HCT116 (cell line): ENCODE measurements around the gene DNMT3A. TPM values are rescaled to one million over a fixed set of nuclear protein-coding genes. Genes with fewer than 3 reads are reported as not detected.

Experiments
- ATAC-seq: fragments of 200-7000 bp; cut with Tn5 transposase; 2 replicates; pipeline ENCODE4 v1.9.1; 2020; ENCODE audit warnings: mild to moderate bottlenecking, moderate library complexity
- BruUV-seq: library from RNA; stranded (reverse); fragments of 400-500 nt; replicated peaks from 2 replicates; lab custom pipeline; 2021; lab: Mats Ljungman, UMichigan
- CTCF ChIA-PET: fragments of 300-600 bp; sonication (Branson Sonifier 250); formaldehyde crosslinking; loops from one replicate; lab custom pipeline; 2021; ENCODE audit warnings: antibody characterized with exemption; lab: Charles Lee
- POLR2A ChIA-PET: fragments of 300-600, 350-600 bp; sonication (Branson Sonifier 250); formaldehyde crosslinking; loops from one replicate; lab custom pipeline; 2021; ENCODE audit warnings: antibody characterized with exemption; lab: Charles Lee
- RAD21 ChIA-PET, 2 experiments: fragments of 300-600 bp; sonication (Branson Sonifier 250); formaldehyde crosslinking; loops; one replicate each; lab custom pipeline; 2023; ENCODE audit warnings: low total read pairs in 2 of 2; ENCODE audit not compliant: uncharacterized antibody in 2 of 2, unreplicated experiment in 2 of 2, low non-redundant PET in 1 of 2; lab: Charles Lee
- DNase-seq: peaks from one replicate; pipeline ENCODE4 v3.0.0-alpha.2; 2010; ENCODE audit warnings: low read depth, low spot score
- H2AFZ ChIP-seq: fragments of 200-600 bp; shearing (Covaris generic), sonication (generic); 2 replicates; pipeline ENCODE4 v1.6.1; 2017; ENCODE audit warnings: low read depth, mixed run types, mixed read lengths, antibody characterized with exemption, low read length; ENCODE audit not compliant: poor library complexity, severe bottlenecking
- H3K27ac ChIP-seq: 2 replicates; pipeline ENCODE4 v1.5.1; 2012; ENCODE audit warnings: low read depth, low read length
- H3K27me3 ChIP-seq: fragments of 200-600 bp; sonication (generic); 2 replicates; pipeline ENCODE4 v1.6.1; 2016; ENCODE audit warnings: mixed run types, low read length, mixed read lengths; ENCODE audit not compliant: insufficient read depth
- H3K36me3 ChIP-seq, 2 experiments: fragments of 200-500 bp in 1 of 2; fragments of 200-600 bp in 1 of 2; sonication (Bioruptor generic) in 1 of 2; sonication (generic) in 1 of 2; 2 replicates each; pipeline versions ENCODE4 v1.5.1 to v1.6.1; 2014 to 2016; ENCODE audit warnings: low read length in 2 of 2, inconsistent platforms in 1 of 2, mixed read lengths in 1 of 2, mixed run types in 1 of 2; ENCODE audit not compliant: insufficient read depth in 2 of 2, control insufficient read depth in 1 of 2
- H3K4me1 ChIP-seq, 2 experiments: fragments of 200-600 bp in 1 of 2; sonication (generic) in 1 of 2; 2 replicates each; pipeline versions ENCODE4 v1.5.1 to v1.6.1; 2012 to 2017; ENCODE audit warnings: low read length in 2 of 2, inconsistent platforms in 1 of 2, mild to moderate bottlenecking in 1 of 2, mixed read lengths in 1 of 2, mixed run types in 1 of 2, moderate library complexity in 1 of 2; ENCODE audit not compliant: insufficient read depth in 2 of 2, control insufficient read depth in 1 of 2
- H3K4me2 ChIP-seq: fragments of 200-600 bp; sonication (generic); 2 replicates; pipeline ENCODE4 v1.6.1; 2017; ENCODE audit warnings: mixed run types, low read length, mixed read lengths
- H3K4me3 ChIP-seq, 2 experiments: fragments of 200-600 bp in 1 of 2; sonication (generic) in 1 of 2; replicated peaks in 1 of 2; 2 replicates each; pipeline ENCODE4 v1.5.1; 2011 to 2016; ENCODE audit warnings: low read length in 2 of 2, control low read depth in 1 of 2, low read depth in 1 of 2, mild to moderate bottlenecking in 1 of 2, mixed read lengths in 1 of 2, mixed run types in 1 of 2
- H3K79me2 ChIP-seq: fragments of 200-600 bp; sonication (generic); 2 replicates; pipeline ENCODE4 v1.6.1; 2017; ENCODE audit warnings: mild to moderate bottlenecking, mixed run types, low read length, moderate library complexity, mixed read lengths; ENCODE audit not compliant: insufficient read depth
- H3K9ac ChIP-seq: fragments of 200-600 bp; sonication (generic); 2 replicates; pipeline ENCODE4 v1.6.1; 2016; ENCODE audit warnings: low read length, mixed read lengths
- H3K9me2 ChIP-seq: fragments of 200-600 bp; sonication (generic), shearing (Covaris generic); 2 replicates; pipeline ENCODE4 v1.6.1; 2017; ENCODE audit warnings: mixed run types, mild to moderate bottlenecking, moderate library complexity; ENCODE audit not compliant: insufficient read depth
- H3K9me3 ChIP-seq, 2 experiments: fragments of 200-500 bp in 1 of 2; fragments of 200-600 bp in 1 of 2; sonication (Bioruptor generic) in 1 of 2; sonication (generic) in 1 of 2; 2 replicates each; pipeline ENCODE4 v1.6.1; 2014 to 2017; ENCODE audit warnings: low read length in 2 of 2, mixed read lengths in 2 of 2, inconsistent platforms in 1 of 2, low read depth in 1 of 2, mild to moderate bottlenecking in 1 of 2, mixed run types in 1 of 2, moderate library complexity in 1 of 2; ENCODE audit not compliant: control insufficient read depth in 1 of 2, insufficient read depth in 1 of 2
- H4K20me1 ChIP-seq: fragments of 200-600 bp; sonication (generic), shearing (Covaris generic); 2 replicates; pipeline ENCODE4 v1.6.1; 2017; ENCODE audit warnings: mixed run types, mild to moderate bottlenecking, moderate library complexity; ENCODE audit not compliant: insufficient read depth
- CEBPB ChIP-seq: IDR thresholded peaks from 2 replicates; pipeline ENCODE4 v1.6.1; 2012; ENCODE audit warnings: low read depth
- CTCF ChIP-seq, 3 experiments: fragments of 200-600 bp in 1 of 3; sonication (generic) in 1 of 3; IDR thresholded peaks in 2 of 3; conservative IDR thresholded peaks in 1 of 3; 2 replicates each; pipeline ENCODE4 v1.5.1; 2012 to 2017; ENCODE audit warnings: low read depth in 2 of 3, low read length in 2 of 3, antibody characterized with exemption in 1 of 3, borderline replicate concordance in 1 of 3, control low read depth in 1 of 3, mild to moderate bottlenecking in 1 of 3, mixed read lengths in 1 of 3, mixed run types in 1 of 3, moderate library complexity in 1 of 3; ENCODE audit not compliant: insufficient read depth in 1 of 3
- EGR1 ChIP-seq: IDR thresholded peaks from 2 replicates; pipeline ENCODE4 v1.6.1; 2012; ENCODE audit warnings: low read depth
- EZH2phosphoT487 ChIP-seq: fragments of 200-600 bp; IDR thresholded peaks from 2 replicates; pipeline ENCODE4 v1.6.1; 2018; ENCODE audit warnings: antibody characterized with exemption, borderline replicate concordance
- FOSL1 ChIP-seq: IDR thresholded peaks from 2 replicates; pipeline ENCODE4 v1.6.1; 2012; ENCODE audit warnings: low read depth
- JUND ChIP-seq: IDR thresholded peaks from 2 replicates; pipeline ENCODE4 v1.6.1; 2012
- MAX ChIP-seq: IDR thresholded peaks from 2 replicates; pipeline ENCODE4 v1.6.1; 2012
- POLR2A ChIP-seq: IDR thresholded peaks from 2 replicates; pipeline ENCODE4 v1.7.0; 2011; ENCODE audit warnings: borderline replicate concordance; ENCODE audit not compliant: insufficient read depth, insufficient read length; ENCODE audit errors: extremely low read depth
- POLR2AphosphoS5 ChIP-seq: IDR thresholded peaks from 2 replicates; pipeline ENCODE4 v1.6.1; 2011; ENCODE audit warnings: mild to moderate bottlenecking, low read depth, low read length, moderate library complexity
- RAD21 ChIP-seq: IDR thresholded peaks from 2 replicates; pipeline ENCODE4 v1.6.1; 2012; ENCODE audit warnings: low read depth, mild to moderate bottlenecking
- REST ChIP-seq: IDR thresholded peaks from 2 replicates; pipeline ENCODE4 v1.6.1; 2012; ENCODE audit warnings: low read depth
- SIN3A ChIP-seq: IDR thresholded peaks from 2 replicates; pipeline ENCODE4 v1.6.1; 2012; ENCODE audit warnings: low read depth
- SP1 ChIP-seq: IDR thresholded peaks from 2 replicates; pipeline ENCODE4 v1.6.1; 2012; ENCODE audit warnings: low read depth
- SRF ChIP-seq: IDR thresholded peaks from 2 replicates; pipeline ENCODE4 v1.6.1; 2012; ENCODE audit warnings: low read depth
- TCF7L2 ChIP-seq: IDR thresholded peaks from 2 replicates; pipeline ENCODE4 v1.7.0; 2011; ENCODE audit warnings: borderline replicate concordance, inconsistent platforms; ENCODE audit not compliant: insufficient read depth, insufficient read length; ENCODE audit errors: extremely low read depth
- YY1 ChIP-seq: IDR thresholded peaks from 2 replicates; pipeline ENCODE4 v1.6.1; 2011; ENCODE audit warnings: low read length, low read depth, moderate library complexity, mild to moderate bottlenecking; ENCODE audit not compliant: insufficient replicate concordance; ENCODE audit errors: extremely low read depth
- ZFX ChIP-seq: fragments of 450-650 bp; IDR thresholded peaks from 2 replicates; pipeline ENCODE4 v1.6.1; 2017
- ZNF274 ChIP-seq: fragments of 200-500 bp; sonication (Bioruptor generic); IDR thresholded peaks from 2 replicates; pipeline ENCODE4 v1.6.1; 2014; ENCODE audit warnings: mild to moderate bottlenecking, low read depth, low read length, inconsistent platforms
- intact Hi-C: fragments of 100-400 bp; cut with micrococcal nuclease; formaldehyde crosslinking; loops from 2 replicates; pipeline ENCODE4 v1.10.0; 2022
- total RNA-seq: library from RNA; stranded (reverse); gene quantifications from one replicate; pipeline ENCODE4 v1.2.1, GENCODE V29; 2021; ENCODE audit not compliant: unreplicated experiment

DNMT3A gene
- total RNA-seq, 1 experiment from 2014 or later: 14.3 TPM

GRCh38 chr2:25274868-25275574 is 66.7 kb downstream of the DNMT3A start:
- Histone ChIP-seq H3K9me2 (no peaks in the 10 kb centered on the region), H3K27me3 (no peaks in the 10 kb centered on the region), H3K36me3 (no peaks in the 10 kb centered on the region), H3K79me2 (no peaks in the 10 kb centered on the region), H3K4me1 (no peaks in the 10 kb centered on the region), H3K9ac (no peak overlapping the region), H3K4me2 (no peak overlapping the region), H4K20me1 (no peaks in the 10 kb centered on the region), H2AFZ (no peak overlapping the region), H3K9me3 (no peaks in the 10 kb centered on the region), H3K27ac (no peak overlapping the region), H3K4me3 (no peak overlapping the region)
- CTCF ChIA-PET: no interaction called here
- BruUV-seq: no TSS peak
- no peak for TF ChIP-seq MAX
- TF ChIP-seq RAD21: no peak
- TF ChIP-seq ZFX: no peak
- TF ChIP-seq SRF: no peak
- no peak for TF ChIP-seq ZNF274
- TF ChIP-seq TCF7L2: no peak
- TF ChIP-seq CEBPB: no peak
- no peak for TF ChIP-seq EZH2phosphoT487
- no peak for TF ChIP-seq POLR2A
- TF ChIP-seq POLR2AphosphoS5: no peak
- no peak for TF ChIP-seq FOSL1
- no peak for TF ChIP-seq JUND
- no peak for TF ChIP-seq CTCF (IDR thresholded peaks at IDR 0.05 in 2 of 3, conservative IDR thresholded peaks at IDR 0.05 in 1 of 3; ENCODE audit: borderline replicate concordance in 1 of 3, insufficient read depth in 1 of 3, low read depth in 2 of 3, low read length in 2 of 3)
- no peak for TF ChIP-seq YY1
- TF ChIP-seq SP1: no peak
- no peak for TF ChIP-seq EGR1
- TF ChIP-seq SIN3A: no peak
- TF ChIP-seq REST: no peak
- RAD21 ChIA-PET: no interaction called here
- intact Hi-C loops: no loop called here
- no peak for DNase-seq
- ATAC-seq: no peak
- POLR2A ChIA-PET: no interaction called here
